ENCODE data around the gene HHAT.

DNA sequence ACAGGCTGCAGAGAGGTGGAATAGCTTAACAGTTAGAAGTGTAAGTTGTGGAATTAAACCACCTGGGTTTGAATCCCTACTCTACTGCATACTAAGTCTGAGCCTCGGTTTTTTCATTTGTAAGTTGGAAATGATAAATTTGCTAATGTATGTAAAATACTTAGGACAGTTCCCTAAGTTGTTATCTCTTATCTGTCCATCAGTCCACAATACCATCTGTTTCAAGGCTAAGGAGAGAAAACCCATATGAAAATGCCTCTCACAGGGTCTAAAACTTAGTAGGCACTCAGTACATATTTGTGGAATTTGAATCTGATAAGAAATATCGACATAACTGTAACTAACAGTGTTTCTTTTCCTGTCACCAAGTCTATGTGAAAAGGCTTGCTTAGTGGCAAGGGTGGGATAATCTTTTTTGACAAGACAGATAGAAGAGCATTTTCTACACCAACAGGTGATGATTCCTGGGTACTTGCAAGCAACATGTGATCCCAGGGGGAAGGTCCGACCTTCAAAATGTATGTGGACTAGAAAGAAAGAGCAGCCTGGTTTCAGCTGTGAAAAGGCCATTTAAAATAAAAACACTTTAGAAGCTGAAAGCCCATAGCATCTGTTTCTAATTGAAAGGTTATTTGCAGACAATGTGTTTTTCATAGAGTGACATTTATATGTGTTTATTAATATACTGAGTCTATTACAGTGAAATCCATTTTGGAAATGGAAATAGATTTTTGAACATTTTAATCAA, 202.9 kb downstream of the HHAT start:
- TF ChIP-seq, protein P1, sequence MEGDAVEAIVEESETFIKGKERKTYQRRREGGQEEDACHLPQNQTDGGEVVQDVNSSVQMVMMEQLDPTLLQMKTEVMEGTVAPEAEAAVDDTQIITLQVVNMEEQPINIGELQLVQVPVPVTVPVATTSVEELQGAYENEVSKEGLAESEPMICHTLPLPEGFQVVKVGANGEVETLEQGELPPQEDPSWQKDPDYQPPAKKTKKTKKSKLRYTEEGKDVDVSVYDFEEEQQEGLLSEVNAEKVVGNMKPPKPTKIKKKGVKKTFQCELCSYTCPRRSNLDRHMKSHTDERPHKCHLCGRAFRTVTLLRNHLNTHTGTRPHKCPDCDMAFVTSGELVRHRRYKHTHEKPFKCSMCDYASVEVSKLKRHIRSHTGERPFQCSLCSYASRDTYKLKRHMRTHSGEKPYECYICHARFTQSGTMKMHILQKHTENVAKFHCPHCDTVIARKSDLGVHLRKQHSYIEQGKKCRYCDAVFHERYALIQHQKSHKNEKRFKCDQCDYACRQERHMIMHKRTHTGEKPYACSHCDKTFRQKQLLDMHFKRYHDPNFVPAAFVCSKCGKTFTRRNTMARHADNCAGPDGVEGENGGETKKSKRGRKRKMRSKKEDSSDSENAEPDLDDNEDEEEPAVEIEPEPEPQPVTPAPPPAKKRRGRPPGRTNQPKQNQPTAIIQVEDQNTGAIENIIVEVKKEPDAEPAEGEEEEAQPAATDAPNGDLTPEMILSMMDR (IDR thresholded peaks at IDR 0.05) = no peak
- TF ChIP-seq POLR2A (IDR thresholded peaks at IDR 0.05) (no peak), POLR2AphosphoS5 (IDR thresholded peaks at IDR 0.05) (no peak)

Data from breast epithelium (tissue), 3 donors.